Measurements from ENCODE around the gene FOXN3.

- no peak for TF ChIP-seq CTCF (IDR thresholded peaks at IDR 0.05)
- TF ChIP-seq POLR2A (IDR thresholded peaks at IDR 0.05) = no peak
Observed at GRCh38 chr14:89194376-89194775, 222.7 kb downstream of the FOXN3 start.

Data from lower leg skin (tissue), 3 donors.